OCI-LY1 (cell line): ENCODE results near the gene PRSS21.

ENCODE experiments used
- H2AFZ ChIP-seq: fragments of 200-600 bp; sonication (generic), shearing (Covaris generic); 2 replicates; pipeline ENCODE4 v1.6.0; 2014; ENCODE audit warnings: antibody characterized with exemption, mild to moderate bottlenecking, low read length
- H3F3A ChIP-seq: fragments of 200-600 bp; sonication (generic), shearing (Covaris generic); 2 replicates; pipeline ENCODE4 v1.6.0; 2014; ENCODE audit warnings: mild to moderate bottlenecking, antibody characterized with exemption, low read length, moderate library complexity; ENCODE audit not compliant: insufficient read depth
- H3K27ac ChIP-seq: fragments of 200-600 bp; sonication (generic); 2 replicates; pipeline ENCODE4 v1.5.1; 2014; ENCODE audit warnings: low read length, mixed run types, mild to moderate bottlenecking, low read depth; ENCODE audit not compliant: poor library complexity, severe bottlenecking
- H3K27me3 ChIP-seq: fragments of 200-600 bp; sonication (generic); 2 replicates; pipeline ENCODE4 v1.6.0; 2014; ENCODE audit warnings: antibody characterized with exemption, mild to moderate bottlenecking, low read length, moderate library complexity; ENCODE audit not compliant: insufficient read depth
- H3K36me3 ChIP-seq: fragments of 200-600 bp; sonication (generic); 2 replicates; pipeline ENCODE4 v1.6.1; 2014; ENCODE audit warnings: mild to moderate bottlenecking, antibody characterized with exemption, low read length, moderate library complexity, mixed read lengths; ENCODE audit not compliant: insufficient read depth
- H3K4me1 ChIP-seq: fragments of 200-600 bp; sonication (generic); 2 replicates; pipeline ENCODE4 v1.5.1; 2014; ENCODE audit warnings: mild to moderate bottlenecking, low read length, moderate library complexity; ENCODE audit not compliant: insufficient read depth, severe bottlenecking
- H3K4me2 ChIP-seq: fragments of 200-600 bp; sonication (generic), shearing (Covaris generic); 2 replicates; pipeline ENCODE4 v1.6.1; 2014; ENCODE audit warnings: low read length
- H3K4me3 ChIP-seq: fragments of 200-600 bp; sonication (generic); 2 replicates; pipeline ENCODE4 v1.5.1; 2014; ENCODE audit warnings: low read length, low read depth, mild to moderate bottlenecking, mixed read lengths; ENCODE audit not compliant: poor library complexity, severe bottlenecking
- H3K79me2 ChIP-seq: fragments of 200-600 bp; shearing (Covaris generic); 2 replicates; pipeline ENCODE4 v1.6.1; 2016; ENCODE audit warnings: mixed run types, low read length, mixed read lengths; ENCODE audit not compliant: insufficient read depth
- H3K9ac ChIP-seq: fragments of 200-600 bp; sonication (generic), shearing (Covaris generic); 2 replicates; pipeline ENCODE4 v1.6.1; 2014; ENCODE audit warnings: mild to moderate bottlenecking, low read length, mixed read lengths
- H3K9me2 ChIP-seq: fragments of 200-600 bp; sonication (generic), shearing (Covaris generic); 2 replicates; pipeline ENCODE4 v1.6.1; 2014; ENCODE audit warnings: low read depth, mild to moderate bottlenecking, low read length, mixed read lengths
- H3K9me3 ChIP-seq: fragments of 200-600 bp; shearing (Covaris generic); 2 replicates; pipeline ENCODE4 v1.6.1; 2014; ENCODE audit warnings: low read length, mixed read lengths
- H4K20me1 ChIP-seq: fragments of 200-600 bp; sonication (generic), shearing (Covaris generic); 2 replicates; pipeline ENCODE4 v1.6.0; 2016; ENCODE audit warnings: mild to moderate bottlenecking, low read length; ENCODE audit not compliant: insufficient read depth
- EZH2 ChIP-seq: fragments of 200-600 bp; sonication (generic), shearing (Covaris generic); IDR thresholded peaks from 2 replicates; pipeline ENCODE4 v1.8.0; 2017; ENCODE audit warnings: borderline replicate concordance, mixed run types, mild to moderate bottlenecking, antibody characterized with exemption, low read length, moderate library complexity, mixed read lengths
- TF ChIP-seq, protein P1 (sequence below): fragments of 200-600 bp; sonication (generic), shearing (Covaris generic); IDR thresholded peaks from 2 replicates; pipeline ENCODE4 v1.5.1; 2017; ENCODE audit warnings: mild to moderate bottlenecking, antibody characterized with exemption, low read length, moderate library complexity, mixed read lengths

Gene PRSS21

GRCh38 chr16:2771496-2772402 lies 45.3 kb upstream of the PRSS21 start:
- H3K27ac ChIP-seq: no peak overlapping the region
- no peak overlapping the region for H3K9ac ChIP-seq
- H3K79me2 ChIP-seq: peaks cover 13% of the 10 kb centered on the region
- H2AFZ ChIP-seq: no peak overlapping the region
- no peaks in the 10 kb centered on the region for H3K27me3 ChIP-seq
- peaks cover 15% of the 10 kb centered on the region for H3K4me1 ChIP-seq
- no peaks in the 10 kb centered on the region for H3K9me3 ChIP-seq
- no peaks in the 10 kb centered on the region for H3K9me2 ChIP-seq
- no peaks in the 10 kb centered on the region for H4K20me1 ChIP-seq
- no peaks in the 10 kb centered on the region; the same call in 1 of the 2 replicates for H3F3A ChIP-seq
- TF ChIP-seq, protein P1, sequence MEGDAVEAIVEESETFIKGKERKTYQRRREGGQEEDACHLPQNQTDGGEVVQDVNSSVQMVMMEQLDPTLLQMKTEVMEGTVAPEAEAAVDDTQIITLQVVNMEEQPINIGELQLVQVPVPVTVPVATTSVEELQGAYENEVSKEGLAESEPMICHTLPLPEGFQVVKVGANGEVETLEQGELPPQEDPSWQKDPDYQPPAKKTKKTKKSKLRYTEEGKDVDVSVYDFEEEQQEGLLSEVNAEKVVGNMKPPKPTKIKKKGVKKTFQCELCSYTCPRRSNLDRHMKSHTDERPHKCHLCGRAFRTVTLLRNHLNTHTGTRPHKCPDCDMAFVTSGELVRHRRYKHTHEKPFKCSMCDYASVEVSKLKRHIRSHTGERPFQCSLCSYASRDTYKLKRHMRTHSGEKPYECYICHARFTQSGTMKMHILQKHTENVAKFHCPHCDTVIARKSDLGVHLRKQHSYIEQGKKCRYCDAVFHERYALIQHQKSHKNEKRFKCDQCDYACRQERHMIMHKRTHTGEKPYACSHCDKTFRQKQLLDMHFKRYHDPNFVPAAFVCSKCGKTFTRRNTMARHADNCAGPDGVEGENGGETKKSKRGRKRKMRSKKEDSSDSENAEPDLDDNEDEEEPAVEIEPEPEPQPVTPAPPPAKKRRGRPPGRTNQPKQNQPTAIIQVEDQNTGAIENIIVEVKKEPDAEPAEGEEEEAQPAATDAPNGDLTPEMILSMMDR: no peak
- TF ChIP-seq EZH2: no peak
- no peak overlapping the region for H3K4me3 ChIP-seq
- H3K4me2 ChIP-seq: no peak overlapping the region
- peaks cover 80% of the 10 kb centered on the region for H3K36me3 ChIP-seq

DNA sequence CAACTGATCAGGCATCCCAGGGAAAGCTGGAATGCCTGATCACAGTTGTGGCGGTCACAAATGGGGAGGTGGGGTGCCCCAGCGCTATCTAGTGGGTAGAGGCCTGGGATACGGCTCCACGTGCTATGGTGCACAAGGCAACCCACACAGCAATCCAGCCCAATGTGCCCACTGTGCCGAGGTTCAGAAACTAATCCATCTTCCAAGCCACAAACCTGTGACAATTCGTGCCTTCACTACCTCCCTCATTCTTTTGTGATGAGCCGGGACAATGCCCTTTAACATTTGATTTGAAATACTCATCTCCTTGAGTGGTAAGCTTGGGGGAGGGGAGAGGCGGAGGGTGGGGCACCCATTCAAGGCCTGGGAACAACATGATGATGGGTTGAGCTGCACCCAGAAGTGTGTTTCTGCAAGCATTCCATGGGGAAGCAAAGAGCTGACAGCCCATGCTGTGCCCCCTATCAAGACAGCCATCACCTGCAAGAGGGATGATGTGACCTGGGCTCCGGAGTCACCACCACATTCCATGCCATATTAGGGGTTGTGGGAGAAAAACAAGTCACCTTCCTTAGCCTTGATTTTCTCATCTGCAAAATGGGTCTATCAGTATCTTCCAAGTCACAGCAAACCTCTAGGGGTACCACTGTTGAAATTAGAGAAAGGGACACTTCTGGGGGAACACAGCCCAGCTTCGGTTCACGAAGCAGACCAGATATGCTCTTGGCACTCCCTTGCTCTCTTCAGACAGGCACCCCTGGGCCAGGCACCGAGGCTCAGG lies 43.7 kb upstream of the PRSS21 start:
- Histone ChIP-seq H4K20me1 (no peaks in the 10 kb centered on the region), H3K9ac (no peak overlapping the region), H3K9me2 (no peaks in the 10 kb centered on the region), H3K9me3 (no peaks in the 10 kb centered on the region), H3K36me3 (peaks cover 64% of the 10 kb centered on the region), H3K27me3 (no peaks in the 10 kb centered on the region), H3F3A (no peaks in the 10 kb centered on the region), H3K27ac (no peak overlapping the region), H3K4me1 (peaks cover 20% of the 10 kb centered on the region), H2AFZ (no peak overlapping the region), H3K79me2 (peaks cover 14% of the 10 kb centered on the region), H3K4me3 (no peak overlapping the region), H3K4me2 (no peak overlapping the region)
- TF ChIP-seq, protein P1: no peak
- no peak for TF ChIP-seq EZH2

DNA sequence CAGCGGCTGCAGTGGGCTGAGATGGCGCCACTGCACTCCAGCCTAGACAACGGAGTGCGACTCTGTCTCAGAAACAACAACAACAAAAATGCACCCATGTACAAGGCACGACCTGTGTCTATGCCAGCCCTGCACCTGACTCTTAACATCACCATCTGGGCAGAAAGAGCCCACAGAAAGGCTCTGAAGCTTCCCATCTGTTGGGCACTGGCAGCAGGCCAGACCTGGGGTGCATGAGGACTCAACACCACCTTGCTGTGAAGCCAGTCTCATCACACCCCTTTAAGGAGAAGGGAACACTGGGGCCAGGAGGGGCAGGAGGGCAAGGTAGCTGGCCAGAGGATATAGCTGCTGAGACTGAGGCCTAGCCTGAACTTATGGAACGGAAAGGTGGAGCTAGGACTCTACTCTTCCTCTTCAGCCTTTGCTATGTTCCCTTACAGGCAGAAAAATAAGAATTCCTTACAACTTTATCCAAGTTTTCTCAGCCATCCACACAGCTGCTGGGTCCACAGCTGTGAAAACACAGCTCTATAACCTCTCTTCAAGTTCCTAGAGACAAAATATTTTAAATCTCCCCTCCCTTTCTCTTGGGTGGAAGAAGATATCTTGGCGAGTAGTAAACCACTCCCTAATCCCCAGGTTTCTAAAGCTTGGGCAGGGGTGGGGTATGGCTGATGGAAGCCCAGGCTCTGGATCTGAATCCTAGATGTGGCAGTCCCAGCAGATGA lies 42.7 kb upstream of the PRSS21 start:
- no peak overlapping the region for H2AFZ ChIP-seq
- TF ChIP-seq, protein P1: no peak
- TF ChIP-seq EZH2: no peak
- H3F3A ChIP-seq: no peaks in the 10 kb centered on the region
- H3K27me3 ChIP-seq: no peaks in the 10 kb centered on the region
- no peak overlapping the region; the same call in 1 of the 2 replicates for H3K9ac ChIP-seq
- H3K79me2 ChIP-seq: peaks cover 14% of the 10 kb centered on the region
- peaks cover 55% of the 10 kb centered on the region for H3K36me3 ChIP-seq
- no peak overlapping the region for H3K4me2 ChIP-seq
- H3K9me2 ChIP-seq: no peaks in the 10 kb centered on the region
- no peaks in the 10 kb centered on the region for H4K20me1 ChIP-seq
- H3K27ac ChIP-seq: peak overlapping the region; percentile 43
- peaks cover 24% of the 10 kb centered on the region for H3K4me1 ChIP-seq
- no peaks in the 10 kb centered on the region for H3K9me3 ChIP-seq
- H3K4me3 ChIP-seq: no peak overlapping the region
